Activated T-cell treated with anti-CD3 and anti-CD28 coated beads for 4 hours (primary cell): ENCODE measurements around the gene RUFY2.
"Not testable (repeated sequence)": the region's sequence is repeated elsewhere in the genome, so short reads cannot be mapped to it uniquely, and the experiment has no call there.

ENCODE experiments used
- DNase-seq: peaks from one replicate; pipeline ENCODE4 v3.0.0-alpha.2; 2020

Gene RUFY2

DNA sequence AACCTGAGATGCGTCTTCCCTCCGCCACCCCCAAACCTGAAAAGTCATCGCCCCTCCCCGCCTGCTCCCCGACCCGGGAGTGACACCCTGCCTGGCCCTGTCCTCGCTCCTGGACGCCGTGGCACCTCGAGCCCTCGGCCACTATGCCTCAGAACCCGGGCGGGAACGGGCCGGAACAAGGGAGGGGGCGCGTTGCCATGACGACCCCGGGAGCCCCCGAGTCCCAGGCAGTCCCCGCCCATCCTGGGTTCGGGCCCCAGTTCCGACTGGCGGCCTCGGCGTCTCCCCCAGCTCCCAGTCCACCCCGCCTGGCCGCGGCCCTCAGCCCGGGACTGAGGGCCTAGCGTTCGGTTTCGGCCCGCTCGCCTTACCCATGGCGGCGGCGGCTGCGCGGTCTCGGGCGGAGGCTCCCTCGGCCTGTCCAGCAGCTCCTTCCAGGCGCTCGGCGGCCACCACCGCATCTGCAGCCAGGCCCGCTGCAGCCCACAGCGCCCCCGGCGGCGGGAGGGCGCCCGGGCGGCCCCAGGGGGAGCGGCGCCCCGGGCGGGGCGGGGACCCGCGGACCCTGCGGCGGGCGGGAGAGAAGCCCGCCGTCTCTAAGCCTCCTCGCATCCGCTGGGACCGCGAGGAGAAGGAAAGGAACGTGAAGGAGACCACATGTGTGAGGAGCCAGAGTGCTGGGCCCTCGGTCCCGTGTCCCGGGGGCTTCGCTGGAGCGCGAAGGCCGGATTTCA, at the start of gene RUFY2:
Gene RUFY2 (minus strand): TSS at position 463 of the 734 bp plus-strand sequence. CDS start 88 bp downstream, at position 375.
- DNase-seq: peak; percentile 60

- not testable (repeated sequence) for DNase-seq
Observed at GRCh38 chr10:68449698-68450097, 42.6 kb upstream of the RUFY2 start.

- DNase-seq: no peak
Observed at GRCh38 chr10:68446179-68446578, 39.1 kb upstream of the RUFY2 start.

DNA sequence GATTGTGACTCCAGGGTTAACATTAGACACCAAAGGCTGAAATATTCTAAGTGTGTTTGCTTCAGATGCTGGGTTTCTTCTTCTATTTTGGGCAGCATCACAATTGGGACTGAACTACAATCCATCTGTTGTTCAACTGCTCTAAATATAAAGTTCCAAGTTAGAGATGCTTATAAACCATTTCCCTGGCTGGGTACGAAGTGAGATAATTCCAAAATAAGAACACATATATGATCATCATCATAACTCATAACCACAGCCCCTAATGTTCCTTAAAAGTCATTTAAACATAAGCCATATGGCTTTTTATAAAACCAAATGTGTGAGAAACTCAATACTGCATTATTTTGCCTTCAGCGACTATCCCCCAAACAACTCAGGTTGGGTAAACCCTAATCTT, 35.9 kb upstream of the RUFY2 start:
- DNase-seq: no peak

- no peak for DNase-seq
Observed at GRCh38 chr10:68440898-68441297, 33.8 kb upstream of the RUFY2 start.

GRCh38 chr10:68435803-68436202, 28.7 kb upstream of the RUFY2 start:
- DNase-seq: no peak

GRCh38 chr10:68434657-68435056, 27.6 kb upstream of the RUFY2 start:
- DNase-seq: no peak

DNA sequence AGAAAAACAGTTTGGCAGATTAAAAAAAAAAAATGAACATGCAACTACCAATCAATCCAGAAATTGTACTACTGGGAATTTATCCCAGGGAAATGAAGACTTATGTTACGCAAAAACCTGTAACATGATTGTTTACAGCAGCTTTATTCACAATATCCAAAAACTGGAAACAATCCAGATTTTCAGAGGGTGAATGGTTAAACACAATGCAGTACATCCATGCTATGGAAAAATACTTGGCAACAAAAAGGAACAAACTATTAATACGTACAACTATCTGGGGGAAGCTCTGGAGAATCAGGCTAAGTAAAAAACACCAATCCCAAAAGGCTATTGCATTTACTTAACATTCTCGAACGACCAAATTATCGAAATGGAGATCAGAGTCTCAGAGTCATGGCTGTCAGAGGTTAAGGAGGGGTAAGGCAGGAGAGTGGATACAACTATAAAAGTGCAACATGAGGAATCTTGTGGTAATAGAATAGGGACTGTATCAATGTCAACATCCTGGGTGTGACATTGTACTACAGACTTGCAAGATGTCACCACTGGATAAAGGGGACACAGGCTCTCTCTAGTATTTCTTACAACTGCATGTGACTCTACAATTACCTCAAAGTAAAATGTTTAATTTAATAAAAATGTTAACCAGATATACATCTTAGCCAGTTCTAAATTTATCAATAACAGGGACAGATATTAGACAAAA, 21.5 kb upstream of the RUFY2 start:
- no peak for DNase-seq

DNA sequence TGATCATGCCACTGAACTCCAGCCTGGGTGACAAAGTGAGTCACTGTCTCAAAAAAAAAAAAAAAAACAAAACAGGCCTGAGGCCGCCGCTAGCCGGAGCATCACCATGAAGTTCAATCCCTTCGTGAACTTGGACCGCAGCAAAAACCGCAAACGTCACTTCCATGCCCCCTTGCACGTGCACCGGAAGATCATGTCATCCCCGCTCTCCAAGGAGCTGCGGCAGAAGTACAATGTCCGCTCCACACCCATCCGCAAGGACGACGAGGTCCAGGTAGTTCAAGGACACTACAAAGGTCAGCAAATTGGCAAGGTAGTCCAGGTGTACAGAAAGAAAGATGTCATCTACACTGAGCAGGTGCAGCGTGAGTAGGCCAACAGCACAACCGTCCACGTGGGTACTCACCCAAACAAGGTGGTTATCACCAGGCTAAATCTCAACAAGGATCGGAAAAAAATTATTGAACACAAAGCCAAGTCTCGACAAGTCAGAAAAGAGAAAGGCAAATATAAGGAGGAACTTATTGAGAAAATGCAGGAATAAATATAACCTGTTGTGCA, 17.5 kb upstream of the RUFY2 start:
- no peak for DNase-seq

DNA sequence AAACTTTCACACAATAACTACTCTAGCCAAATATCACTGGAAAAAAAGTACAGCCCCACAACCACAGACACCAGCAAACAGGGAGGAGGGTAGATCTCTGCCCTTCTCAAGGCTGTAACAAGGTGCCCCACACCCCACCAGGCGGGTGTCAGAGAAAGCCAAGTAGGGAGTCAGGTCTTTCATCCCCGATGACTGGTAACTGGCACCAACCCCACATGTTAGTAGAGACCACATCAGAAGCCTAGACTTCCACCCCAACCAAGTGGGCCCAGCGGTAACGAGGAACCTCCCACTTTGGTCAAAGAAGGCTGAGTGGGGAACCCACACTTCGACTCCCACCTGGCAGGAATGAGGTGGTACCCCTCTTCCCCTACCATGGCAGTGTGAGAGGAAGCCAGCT, 16.4 kb upstream of the RUFY2 start:
- DNase-seq: peak; percentile 4

DNA sequence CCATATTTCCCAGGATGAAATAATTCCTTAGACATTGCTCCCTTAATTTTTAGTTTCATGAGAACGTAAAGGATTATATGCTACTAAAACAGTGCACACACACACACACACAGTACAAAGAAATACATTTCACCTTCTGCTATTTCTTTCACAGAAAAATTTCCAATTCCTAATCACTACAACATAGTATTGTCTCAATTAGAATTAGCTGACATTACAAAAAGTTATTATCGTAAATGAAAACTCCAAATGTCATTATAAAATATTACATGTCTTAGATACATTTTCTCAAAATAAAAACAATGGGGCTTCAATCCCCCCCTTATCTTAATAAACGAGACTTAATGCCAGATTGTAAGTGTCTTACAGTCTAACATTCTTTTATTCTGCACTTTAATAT, 12.3 kb upstream of the RUFY2 start:
- DNase-seq: no peak

GRCh38 chr10:68408898-68409518, 1.9 kb upstream of the RUFY2 start:
- DNase-seq: no peak

- DNase-seq: peak; percentile 17
Observed at GRCh38 chr10:68406111-68406814, 814 bp downstream of the RUFY2 start.

GRCh38 chr10:68403701-68404100, 3.4 kb downstream of the RUFY2 start:
- no peak for DNase-seq

DNA sequence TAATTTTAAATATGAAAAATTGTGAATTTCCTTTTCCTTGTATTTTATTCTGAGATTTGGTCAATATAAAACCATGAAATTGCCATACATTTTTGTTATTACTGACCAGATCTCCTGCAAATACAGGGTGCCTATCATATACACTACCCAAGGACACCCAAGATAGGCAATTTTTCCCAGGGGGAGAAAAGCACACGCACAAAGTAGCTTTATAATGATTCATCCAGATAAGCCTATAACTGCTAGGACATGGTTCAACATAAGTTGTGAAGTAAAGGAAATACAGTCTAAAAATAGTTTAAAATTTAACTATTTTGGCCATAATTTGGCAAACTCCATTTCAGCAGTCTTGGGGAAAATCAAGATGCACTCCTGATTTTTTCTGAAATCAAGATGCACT, 4.8 kb downstream of the RUFY2 start:
- DNase-seq: no peak

DNA sequence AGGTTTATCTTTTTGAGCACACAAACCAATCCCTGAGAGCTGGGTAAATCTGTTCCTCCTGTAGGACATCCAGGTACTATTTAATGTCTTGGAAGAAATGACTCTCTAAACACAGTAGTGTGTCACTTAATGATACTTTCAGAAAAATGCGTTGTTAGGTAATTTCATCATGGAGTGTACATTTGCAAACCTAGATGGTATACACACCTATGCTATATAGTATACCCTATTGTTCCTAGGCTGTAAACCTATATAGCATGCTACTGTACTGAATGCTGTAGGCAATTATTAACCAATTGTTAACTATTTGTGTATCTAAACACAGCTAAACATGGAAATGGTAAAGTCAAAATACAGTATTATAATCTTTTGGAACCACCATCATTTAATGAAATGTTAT, 10.1 kb downstream of the RUFY2 start:
- no peak for DNase-seq

- DNase-seq: no peak
Observed at GRCh38 chr10:68385740-68386139, 21.3 kb downstream of the RUFY2 start.

- no peak for DNase-seq
Observed at GRCh38 chr10:68371604-68372003, 35.5 kb downstream of the RUFY2 start.

- no peak for DNase-seq
Observed at GRCh38 chr10:68367121-68367520, 40.0 kb downstream of the RUFY2 start.

DNA sequence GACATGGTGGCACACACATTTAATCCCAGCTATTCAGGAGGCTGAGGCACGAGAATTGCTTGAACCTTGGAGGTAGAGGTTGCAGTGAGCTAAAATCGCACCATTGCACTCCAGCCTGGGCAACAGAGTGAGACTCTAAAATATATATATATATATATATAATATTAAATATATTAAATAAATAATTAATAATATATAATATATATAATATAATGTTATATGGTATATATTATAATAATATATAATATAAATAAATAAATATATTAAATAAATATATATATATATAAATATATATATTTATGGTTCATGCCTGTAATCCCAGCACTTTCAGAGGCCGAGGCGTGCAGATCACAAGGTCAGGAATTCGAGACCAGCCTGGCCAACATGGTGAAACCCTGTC, 40.5 kb downstream of the RUFY2 start:
- no peak for DNase-seq

- no peak for DNase-seq
Observed at GRCh38 chr10:68365611-68366010, 41.5 kb downstream of the RUFY2 start.

DNA sequence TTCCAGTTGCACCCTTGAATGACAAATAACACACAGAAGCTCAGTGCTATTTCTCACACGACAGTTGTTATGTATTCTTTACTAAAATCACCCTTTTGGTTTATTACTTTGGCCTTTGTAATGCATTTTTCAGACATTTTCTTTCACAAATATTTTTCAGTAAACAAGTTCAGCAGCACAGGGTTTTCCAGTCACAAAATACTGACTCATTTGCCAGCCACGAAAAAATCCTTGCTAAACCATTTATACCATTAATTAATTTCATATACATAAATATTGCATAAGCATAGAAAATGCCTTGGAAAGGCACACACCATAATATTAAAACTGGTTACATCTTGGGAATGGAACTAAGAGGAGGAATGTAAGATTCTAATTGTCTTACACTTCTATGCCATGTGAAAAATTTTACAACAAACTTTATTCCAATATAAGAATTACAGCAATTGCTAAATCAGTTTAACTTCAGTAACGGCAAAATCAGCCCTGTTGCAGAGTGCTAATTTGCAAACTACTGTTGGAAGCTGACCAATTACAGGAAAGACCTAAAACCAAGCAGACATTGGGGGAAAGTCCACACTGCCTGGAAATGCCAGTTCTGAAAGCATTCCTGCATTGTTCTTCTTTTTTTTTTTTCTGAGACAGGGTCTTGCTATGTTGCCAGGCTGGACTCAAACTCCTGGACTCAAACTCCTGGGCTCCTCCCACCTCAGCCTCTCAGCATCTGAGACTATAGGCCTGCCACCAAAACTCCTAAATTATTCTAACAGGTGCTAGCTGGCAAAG, 42.8 kb downstream of the RUFY2 start:
- DNase-seq: no peak
